Measurements from ENCODE around the gene STING1. TPM values are rescaled to one million over a fixed set of nuclear protein-coding genes. Genes with fewer than 3 reads are reported as not detected.

Gene STING1
- polyA plus RNA-seq, 1 donor (not counting 4 experiments of a cell fraction or from before 2014, with no cell fraction given) = 25.2 TPM

- no peaks in the 10 kb centered on the region for H3K79me2 ChIP-seq (ENCODE audit: control insufficient read depth, insufficient read depth, low read length)
- FAIRE-seq (peak; percentile 29), DNase-seq (ENCODE audit: low read depth, low spot score) (no peak)
- H3K36me3 ChIP-seq (ENCODE audit: control insufficient read depth in 2 of 2, extremely low read depth in 1 of 2, insufficient read depth in 2 of 2, low read length in 2 of 2) = no peaks in the 10 kb centered on the region
- no peak overlapping the region for H3K4me2 ChIP-seq (ENCODE audit: control insufficient read depth, extremely low read depth, insufficient read depth, low read depth, low read length)
- TF ChIP-seq, protein P1, sequence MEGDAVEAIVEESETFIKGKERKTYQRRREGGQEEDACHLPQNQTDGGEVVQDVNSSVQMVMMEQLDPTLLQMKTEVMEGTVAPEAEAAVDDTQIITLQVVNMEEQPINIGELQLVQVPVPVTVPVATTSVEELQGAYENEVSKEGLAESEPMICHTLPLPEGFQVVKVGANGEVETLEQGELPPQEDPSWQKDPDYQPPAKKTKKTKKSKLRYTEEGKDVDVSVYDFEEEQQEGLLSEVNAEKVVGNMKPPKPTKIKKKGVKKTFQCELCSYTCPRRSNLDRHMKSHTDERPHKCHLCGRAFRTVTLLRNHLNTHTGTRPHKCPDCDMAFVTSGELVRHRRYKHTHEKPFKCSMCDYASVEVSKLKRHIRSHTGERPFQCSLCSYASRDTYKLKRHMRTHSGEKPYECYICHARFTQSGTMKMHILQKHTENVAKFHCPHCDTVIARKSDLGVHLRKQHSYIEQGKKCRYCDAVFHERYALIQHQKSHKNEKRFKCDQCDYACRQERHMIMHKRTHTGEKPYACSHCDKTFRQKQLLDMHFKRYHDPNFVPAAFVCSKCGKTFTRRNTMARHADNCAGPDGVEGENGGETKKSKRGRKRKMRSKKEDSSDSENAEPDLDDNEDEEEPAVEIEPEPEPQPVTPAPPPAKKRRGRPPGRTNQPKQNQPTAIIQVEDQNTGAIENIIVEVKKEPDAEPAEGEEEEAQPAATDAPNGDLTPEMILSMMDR (optimal IDR thresholded peaks at IDR 0.05 in 1 of 3, IDR thresholded peaks at IDR 0.05 in 1 of 3, conservative IDR thresholded peaks at IDR 0.05 in 1 of 3; ENCODE audit: extremely low read depth in 1 of 3, insufficient read depth in 2 of 3, low read length in 3 of 3) = no peak
- no peak for TF ChIP-seq EZH2 (IDR thresholded peaks at IDR 0.05; ENCODE audit: low read length)
- H4K20me1 ChIP-seq (ENCODE audit: control insufficient read depth, extremely low read depth, insufficient read depth, low read length) = no peaks in the 10 kb centered on the region
- no peaks in the 10 kb centered on the region for H3K9me3 ChIP-seq (ENCODE audit: control insufficient read depth, low read depth, low read length)
- no peak overlapping the region for H3K9ac ChIP-seq (ENCODE audit: control insufficient read depth, extremely low read depth, insufficient read depth, low read length)
- dilution Hi-C loops (cut with MboI; ENCODE audit: extremely low pct_ligation_motif_present, low sequenced_read_pairs) = no loop called here
- H3K4me3 ChIP-seq (ENCODE audit: control insufficient read depth in 2 of 3, extremely low read depth in 1 of 3, insufficient read depth in 2 of 3, low read depth in 1 of 3, low read length in 3 of 3) = no peak overlapping the region
- H3K27ac ChIP-seq (ENCODE audit: control insufficient read depth, insufficient read depth, low read length) = no peak overlapping the region
- H3K27me3 ChIP-seq (ENCODE audit: control insufficient read depth, extremely low read depth, insufficient read depth, low read length) = no peaks in the 10 kb centered on the region
- H2AFZ ChIP-seq (ENCODE audit: control insufficient read depth, low read length) = no peak overlapping the region
- no peaks in the 10 kb centered on the region for H3K9me1 ChIP-seq (ENCODE audit: control insufficient read depth, extremely low read depth, insufficient read depth, low read length)
- H3K4me1 ChIP-seq (ENCODE audit: control insufficient read depth, extremely low read depth, insufficient read depth, low read length) = peaks cover 4% of the 10 kb centered on the region
Measured at GRCh38 chr5:139495638-139496435, 13.3 kb upstream of the STING1 start.

- TF ChIP-seq EZH2 (IDR thresholded peaks at IDR 0.05; ENCODE audit: low read length) = no peak
- TF ChIP-seq, protein P1 (optimal IDR thresholded peaks at IDR 0.05 in 1 of 3, IDR thresholded peaks at IDR 0.05 in 1 of 3, conservative IDR thresholded peaks at IDR 0.05 in 1 of 3; ENCODE audit: extremely low read depth in 1 of 3, insufficient read depth in 2 of 3, low read length in 3 of 3) = no peak
- no peaks in the 10 kb centered on the region for H3K79me2 ChIP-seq (ENCODE audit: control insufficient read depth, insufficient read depth, low read length)
- DNase-seq (ENCODE audit: low read depth, low spot score) (no peak), FAIRE-seq (no peak)
- H3K9me1 ChIP-seq (ENCODE audit: control insufficient read depth, extremely low read depth, insufficient read depth, low read length) = no peaks in the 10 kb centered on the region
- H3K27ac ChIP-seq (ENCODE audit: control insufficient read depth, insufficient read depth, low read length) = no peak overlapping the region
- no peaks in the 10 kb centered on the region for H3K27me3 ChIP-seq (ENCODE audit: control insufficient read depth, extremely low read depth, insufficient read depth, low read length)
- no peaks in the 10 kb centered on the region for H3K9me3 ChIP-seq (ENCODE audit: control insufficient read depth, low read depth, low read length)
- no peak overlapping the region for H3K9ac ChIP-seq (ENCODE audit: control insufficient read depth, extremely low read depth, insufficient read depth, low read length)
- H3K4me1 ChIP-seq (ENCODE audit: control insufficient read depth, extremely low read depth, insufficient read depth, low read length) = peaks cover 4% of the 10 kb centered on the region
- H3K36me3 ChIP-seq (ENCODE audit: control insufficient read depth in 2 of 2, extremely low read depth in 1 of 2, insufficient read depth in 2 of 2, low read length in 2 of 2) = no peaks in the 10 kb centered on the region
- no peak overlapping the region for H2AFZ ChIP-seq (ENCODE audit: control insufficient read depth, low read length)
- dilution Hi-C loops (cut with MboI; ENCODE audit: extremely low pct_ligation_motif_present, low sequenced_read_pairs) = no loop called here
- H3K4me2 ChIP-seq (ENCODE audit: control insufficient read depth, extremely low read depth, insufficient read depth, low read depth, low read length) = no peak overlapping the region
- H4K20me1 ChIP-seq (ENCODE audit: control insufficient read depth, extremely low read depth, insufficient read depth, low read length) = no peaks in the 10 kb centered on the region
- H3K4me3 ChIP-seq (ENCODE audit: control insufficient read depth in 2 of 3, extremely low read depth in 1 of 3, insufficient read depth in 2 of 3, low read depth in 1 of 3, low read length in 3 of 3) = no peak overlapping the region
Measured at GRCh38 chr5:139494832-139495231, 12.3 kb upstream of the STING1 start.
